G401 (cell line): Measurements from ENCODE around the gene PRIMA1. TPM values are rescaled to one million over a fixed set of nuclear protein-coding genes. Genes with fewer than 3 reads are reported as not detected.

Source experiments
- DNase-seq: peaks from one replicate; pipeline ENCODE4 v3.0.0-alpha.2; 2015; ENCODE audit warnings: low spot score
- in situ Hi-C: cut with HindIII; loops from 2 replicates; pipeline ENCODE4 v1.10.0; 2016; ENCODE audit warnings: low sequenced_read_pairs, mixed read lengths
- total RNA-seq: library from RNA; depleted of rRNA; stranded (reverse); fragments of >200 nt; shearing (Covaris generic); gene quantifications from 2 replicates; pipeline ENCODE4 v1.2.3, GENCODE V29; 2014

PRIMA1 gene
- total RNA-seq, 1 experiment from 2014 or later, result not detected

DNA sequence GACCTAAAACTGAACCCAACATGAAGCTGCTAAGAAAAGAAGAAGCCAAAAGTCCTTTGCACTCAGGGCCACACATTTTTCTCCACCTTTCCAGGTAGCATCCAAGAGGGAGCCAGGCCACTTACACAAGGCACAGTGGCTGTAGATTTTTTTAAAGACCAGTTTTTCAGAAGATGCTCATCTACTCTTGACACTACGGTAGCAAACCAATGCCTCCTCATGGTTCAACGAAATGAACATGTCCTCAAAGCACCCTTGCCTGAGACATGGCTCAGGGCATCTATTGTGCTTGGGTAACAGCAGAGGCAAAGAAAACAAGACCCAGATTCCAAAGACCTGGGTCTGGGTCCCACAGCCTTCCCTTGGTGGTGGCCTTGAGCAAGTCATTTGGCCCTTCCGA is 22.3 kb downstream of the PRIMA1 start:
- no peak for DNase-seq
- in situ Hi-C loops, result no loop called here

DNA sequence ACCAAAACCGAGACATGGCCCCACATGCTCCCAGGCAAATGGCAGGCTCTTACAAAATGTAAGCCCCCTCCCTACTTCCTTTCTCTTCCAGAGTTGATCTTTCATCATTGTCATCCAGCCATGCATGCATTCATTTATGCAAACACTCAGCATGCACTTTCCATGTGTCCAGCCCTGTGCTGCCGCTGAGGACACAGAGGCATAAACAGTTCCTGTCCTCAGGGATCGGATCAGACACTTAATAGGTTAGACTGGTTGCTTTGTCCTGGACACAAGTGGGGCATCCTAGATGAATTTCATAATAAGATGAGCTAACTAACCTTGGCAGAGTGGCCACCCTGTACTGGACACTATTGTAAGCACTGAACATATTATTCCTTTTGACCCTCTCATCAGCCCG is 23.1 kb downstream of the PRIMA1 start:
- DNase-seq, result no peak
- in situ Hi-C loops, result no loop called here

DNA sequence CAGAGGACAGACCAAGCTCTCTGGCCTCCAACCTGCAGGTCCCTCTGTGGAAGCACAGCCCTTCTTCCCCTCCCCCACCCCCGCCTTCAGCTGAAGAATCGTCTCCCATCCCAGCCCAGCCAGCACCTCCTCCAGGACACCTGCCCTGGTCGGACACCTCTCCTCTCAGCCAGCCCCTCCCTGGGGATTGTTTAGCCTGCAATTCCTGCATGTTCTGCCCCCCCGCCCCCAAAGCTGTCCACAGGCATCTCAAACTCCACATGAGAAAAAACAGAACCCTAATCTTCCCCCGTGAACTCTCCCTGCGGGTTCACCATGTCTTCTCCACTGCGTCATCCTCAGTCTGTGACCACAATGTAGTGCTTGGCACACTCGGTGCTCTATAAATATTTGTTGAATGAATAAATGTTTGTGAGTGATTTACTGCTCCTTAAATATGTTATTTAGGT is 24.1 kb downstream of the PRIMA1 start:
- DNase-seq, result no peak
- in situ Hi-C loops, result no loop called here

DNA sequence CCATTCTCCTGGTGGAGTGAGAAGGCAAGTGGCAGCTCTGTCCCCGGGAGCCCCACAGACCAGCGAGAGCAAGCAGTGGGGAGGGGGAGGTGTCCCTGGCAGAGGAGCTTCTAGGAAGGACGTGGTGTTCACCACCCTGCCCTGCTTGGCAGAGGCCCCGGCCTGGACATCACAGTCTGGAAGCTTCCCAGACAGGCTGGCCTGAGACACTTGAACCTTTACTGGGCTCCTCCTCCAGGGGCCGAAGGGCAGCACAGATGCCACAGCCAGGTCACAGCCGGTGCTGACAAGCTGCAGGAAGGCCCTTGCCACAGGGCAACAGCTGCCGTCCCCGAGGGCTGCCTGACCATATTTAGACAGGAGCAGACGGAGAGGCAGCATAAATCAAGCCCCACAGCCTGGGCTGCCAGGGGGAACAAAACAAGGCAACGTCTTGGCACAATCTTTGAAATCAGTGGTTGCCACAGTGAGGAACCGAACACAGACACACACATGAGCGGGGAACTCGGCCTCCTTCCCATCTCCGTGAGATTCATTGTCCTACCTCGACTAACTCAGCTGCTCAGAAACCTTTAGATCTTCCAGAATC is 28.5 kb downstream of the PRIMA1 start:
- in situ Hi-C loops, result no loop called here
- DNase-seq, result peak; percentile 79

DNA sequence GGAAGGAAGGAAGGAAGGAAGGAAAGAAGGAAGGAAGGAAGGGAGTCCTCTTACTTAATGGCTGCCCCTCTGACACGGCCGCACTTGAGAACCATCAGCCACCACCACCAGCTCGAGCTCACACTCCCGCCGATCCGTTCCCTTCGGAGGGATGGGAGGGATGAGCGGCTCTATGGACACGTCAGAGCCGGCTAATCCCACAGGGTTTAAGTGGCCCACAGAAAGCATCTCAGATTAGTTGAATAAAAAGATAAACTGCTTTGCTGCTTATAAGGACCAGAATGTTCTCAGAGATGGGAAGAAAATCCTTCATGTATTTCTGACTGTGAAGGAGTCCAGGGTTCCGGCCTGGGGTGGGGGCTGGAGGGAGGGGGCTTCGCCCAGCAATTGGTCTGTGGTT is 31.1 kb downstream of the PRIMA1 start:
- no peak for DNase-seq
- in situ Hi-C loops, result no loop called here

DNA sequence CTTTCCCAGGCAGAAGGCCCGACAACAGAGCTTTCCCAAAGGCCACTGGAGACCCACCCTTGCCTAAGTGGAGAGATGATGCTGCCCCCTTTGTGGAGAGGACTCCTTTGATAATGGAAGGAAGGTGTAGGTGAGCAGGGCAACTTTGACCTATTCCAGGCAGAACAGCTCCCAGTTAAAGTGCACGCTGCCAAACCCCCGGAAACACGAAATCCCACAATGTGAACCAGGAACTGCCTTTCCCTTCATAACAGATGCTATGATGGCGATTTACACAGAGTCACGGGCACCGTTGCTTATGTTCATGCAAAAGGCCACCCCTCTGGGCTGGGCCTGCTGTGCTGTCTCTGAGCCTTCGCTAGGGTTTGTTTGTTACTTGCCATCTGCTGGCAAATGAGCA is 34.6 kb downstream of the PRIMA1 start:
- no peak for DNase-seq
- in situ Hi-C loops, result no loop called here

DNA sequence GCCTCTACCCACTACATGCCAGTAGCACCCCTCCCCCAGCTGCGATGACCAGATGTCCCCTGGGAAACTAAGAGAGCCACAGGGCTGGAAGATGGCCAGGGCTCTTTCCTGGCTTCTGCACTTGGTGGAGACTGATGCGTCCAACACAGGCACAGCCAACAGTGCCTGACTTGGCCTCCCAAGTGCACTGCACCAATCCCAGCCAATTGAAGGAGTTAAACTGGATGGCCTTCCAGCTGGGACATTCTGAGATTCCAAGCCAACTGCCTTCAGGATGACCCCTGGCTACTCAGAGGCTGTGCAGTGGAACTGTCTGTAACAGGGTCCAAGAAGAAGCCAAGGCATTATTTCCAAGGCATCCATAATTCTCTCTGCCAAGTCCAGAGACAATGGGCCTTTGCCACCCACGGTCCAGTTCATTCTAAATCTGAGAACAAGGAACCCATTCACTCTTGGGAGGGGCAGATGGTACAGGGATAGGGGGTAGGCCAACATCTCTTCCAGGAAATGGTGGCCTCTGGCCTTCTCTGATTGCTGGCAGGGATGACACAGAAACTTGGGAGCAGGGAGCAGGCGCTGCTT is 35.2 kb downstream of the PRIMA1 start:
- in situ Hi-C loops, result no loop called here
- peak; percentile 56 for DNase-seq

DNA sequence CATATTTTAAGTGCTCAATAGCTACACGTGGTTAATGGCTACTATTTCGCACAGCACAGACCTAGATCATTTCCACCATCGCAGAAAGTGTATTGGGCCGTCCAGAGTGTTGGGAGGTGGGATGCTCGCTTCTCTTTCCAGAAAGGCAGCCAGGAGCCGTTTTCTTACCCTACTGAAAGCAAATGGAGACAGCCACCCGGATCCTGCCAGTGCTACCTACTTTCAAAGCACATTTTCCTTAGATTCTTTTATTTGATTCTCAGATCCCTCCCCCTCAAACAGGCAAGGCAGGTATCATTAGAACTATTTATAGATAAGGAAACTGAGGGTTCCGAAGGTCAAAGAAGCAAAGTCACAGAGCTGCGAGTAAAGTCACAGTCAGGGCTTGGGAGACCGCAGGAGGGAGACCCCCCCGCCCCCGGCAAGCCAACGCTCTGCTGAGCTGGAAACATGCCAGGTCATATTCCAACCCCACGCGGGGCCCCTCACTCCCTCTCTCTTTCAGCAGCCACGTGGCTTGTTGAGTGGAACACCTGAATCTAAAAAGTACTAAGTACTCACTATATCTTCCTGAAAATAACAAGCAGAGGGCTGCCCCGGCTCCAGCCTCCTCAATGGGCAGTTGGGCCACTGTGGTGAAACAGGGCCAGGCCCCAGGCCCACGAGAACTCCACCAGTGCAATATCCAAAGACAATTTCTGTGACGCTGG is 36.2 kb downstream of the PRIMA1 start:
- in situ Hi-C loops, result no loop called here
- DNase-seq, result no peak

DNA sequence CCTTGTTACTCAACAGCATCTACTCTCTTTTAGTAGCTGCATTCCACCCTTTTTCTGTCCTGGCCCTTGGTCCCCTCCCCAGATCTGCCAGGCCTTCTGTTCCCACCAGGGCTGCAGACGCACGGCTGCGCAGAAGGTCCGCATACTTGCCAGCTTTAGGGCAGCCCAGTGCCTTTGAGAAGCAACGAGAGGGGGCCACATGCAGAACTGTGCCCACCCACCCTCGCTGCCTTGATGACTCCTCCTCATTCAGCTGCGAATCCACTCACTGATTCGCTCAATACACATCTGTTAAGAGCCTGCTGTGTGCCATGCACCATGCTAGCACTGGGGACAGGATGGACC is 39.2 kb downstream of the PRIMA1 start:
- in situ Hi-C loops, result no loop called here
- no peak for DNase-seq

DNA sequence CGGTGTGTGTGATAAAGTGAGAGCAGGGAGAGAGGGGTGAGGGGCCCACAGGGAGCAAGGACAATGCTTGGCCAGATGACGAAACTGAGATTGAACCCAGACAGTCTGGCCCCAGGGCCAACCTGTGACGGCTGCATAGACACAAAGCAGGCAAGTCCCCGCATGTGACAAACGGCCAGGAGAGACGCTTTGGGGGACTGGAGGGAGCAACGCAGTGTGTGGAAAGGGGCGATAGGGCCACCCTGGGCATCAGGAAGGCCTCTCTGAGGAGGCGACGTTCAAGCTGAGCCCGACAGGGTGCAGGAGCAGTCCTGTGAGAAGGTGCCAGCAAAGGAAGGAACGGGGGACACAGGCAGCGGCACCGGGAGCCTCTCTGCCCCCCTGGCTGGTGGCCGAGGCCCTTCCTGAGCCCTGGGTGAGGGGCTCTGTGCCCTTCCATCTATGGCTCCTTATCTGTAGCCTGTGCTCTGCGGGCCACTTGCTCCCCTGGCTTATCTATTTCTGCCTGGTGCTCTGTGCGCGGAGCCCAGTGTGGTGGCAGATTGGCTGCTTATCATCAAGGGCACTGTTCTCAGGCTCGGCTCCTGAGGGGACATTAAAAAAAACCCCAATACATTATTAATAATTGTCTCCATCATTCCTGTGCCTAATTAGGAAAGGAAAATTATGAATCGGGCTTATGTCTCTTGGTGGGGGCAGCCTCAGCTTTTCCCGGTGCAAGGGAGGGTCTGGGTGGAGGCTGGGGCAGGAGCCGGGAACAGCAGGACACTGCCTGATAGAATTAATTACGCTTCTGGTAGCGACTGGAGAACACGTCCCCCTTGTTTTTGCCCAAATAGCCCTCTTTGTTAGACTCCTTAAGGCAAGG is 39.8 kb downstream of the PRIMA1 start:
- DNase-seq, result no peak
- in situ Hi-C loops, result no loop called here

DNA sequence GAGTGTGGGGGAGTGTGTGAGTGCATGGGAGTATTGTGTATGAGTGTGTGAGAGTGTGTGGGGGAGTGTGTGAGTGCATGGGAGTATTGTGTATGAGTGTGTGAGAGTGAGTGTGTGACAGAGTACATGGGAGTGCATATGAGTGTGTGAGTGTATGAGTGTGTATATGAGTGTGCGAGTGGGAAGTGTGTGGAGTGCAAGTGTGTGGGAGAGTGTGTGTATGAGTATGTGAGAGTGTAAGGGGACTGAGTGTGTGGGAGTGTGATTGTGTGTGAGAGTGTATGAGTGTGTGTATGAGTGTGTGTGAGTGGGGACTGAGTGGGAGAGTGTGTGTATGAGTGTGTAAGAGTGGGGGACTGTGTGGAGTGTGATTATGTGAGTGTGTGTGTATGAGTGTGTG is 40.7 kb downstream of the PRIMA1 start:
- DNase-seq, result no peak
- in situ Hi-C loops, result no loop called here

DNA sequence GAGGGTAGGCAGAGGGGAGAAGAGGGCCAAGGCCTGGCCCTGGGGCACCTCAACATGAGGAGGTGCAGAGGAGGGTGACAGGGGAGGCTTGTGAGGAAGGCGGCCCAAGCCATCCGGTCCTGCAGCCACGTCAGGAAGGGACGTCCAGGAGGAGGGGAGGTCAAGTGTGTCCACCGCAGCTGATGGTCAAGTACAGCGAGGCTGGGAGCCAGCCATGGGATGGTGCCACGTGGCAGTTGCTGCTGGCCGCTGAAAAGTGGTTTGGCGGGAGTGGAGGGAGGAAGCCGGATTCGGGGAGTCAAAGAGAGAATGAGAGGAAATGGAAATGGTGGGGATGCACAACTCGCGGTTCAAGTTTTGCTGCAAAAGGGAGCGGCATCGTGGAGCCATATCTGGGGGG is 41.2 kb downstream of the PRIMA1 start:
- DNase-seq, result peak; percentile 9
- in situ Hi-C loops, result no loop called here

DNA sequence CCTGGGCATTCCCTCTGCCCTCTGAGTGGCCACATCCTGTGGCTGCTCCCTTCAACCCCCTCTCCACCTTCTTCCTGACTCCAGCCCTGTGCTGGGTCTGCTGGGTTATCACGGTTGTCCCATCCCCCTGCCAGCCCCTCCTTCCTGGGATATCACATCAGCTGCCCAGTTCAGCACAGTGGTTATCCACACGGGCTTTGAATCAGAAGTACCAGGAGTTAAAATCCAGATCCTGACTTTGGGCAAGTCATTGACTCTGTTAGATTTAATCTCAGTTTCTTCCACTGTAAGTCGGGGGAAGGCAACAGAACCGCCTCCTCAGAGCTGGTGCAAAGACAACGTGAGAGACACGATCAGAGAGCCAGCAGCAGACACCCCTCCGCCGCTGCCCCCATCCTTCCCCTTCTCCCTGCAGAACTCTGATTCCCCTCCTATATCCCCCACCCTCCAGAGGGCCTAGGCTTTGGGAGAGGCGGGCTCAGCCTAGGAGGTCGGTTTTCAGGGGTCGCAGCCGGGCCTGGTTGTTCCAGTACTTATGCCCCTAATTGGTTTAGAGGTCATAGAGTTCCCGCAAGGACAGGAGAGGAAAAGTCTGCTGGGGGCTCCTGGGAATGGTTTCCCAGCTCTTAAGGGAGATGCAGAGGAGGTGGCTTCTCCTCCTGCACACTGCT is 42.5 kb downstream of the PRIMA1 start:
- in situ Hi-C loops, result no loop called here
- DNase-seq, result no peak

DNA sequence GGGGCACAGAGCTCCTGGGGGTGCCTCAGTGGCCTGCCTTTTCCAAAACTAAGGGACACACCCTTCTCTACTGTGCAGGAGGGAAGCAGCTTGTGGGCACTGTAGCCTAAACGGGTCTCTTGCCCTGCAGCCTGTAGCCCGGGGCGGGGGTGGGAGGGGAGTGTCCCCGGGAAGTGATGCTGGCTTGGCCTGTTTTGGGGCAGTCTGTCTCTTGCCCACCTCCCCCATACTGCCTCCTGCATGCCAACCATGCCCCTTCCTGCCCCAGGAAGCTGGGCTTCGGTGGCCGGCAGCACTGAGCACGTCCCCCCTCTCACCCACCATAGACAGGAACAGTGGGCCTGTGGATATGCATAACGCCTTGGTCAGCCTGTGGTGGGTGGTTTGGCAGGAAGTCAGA is 43.4 kb downstream of the PRIMA1 start:
- in situ Hi-C loops, result no loop called here
- DNase-seq, result no peak

DNA sequence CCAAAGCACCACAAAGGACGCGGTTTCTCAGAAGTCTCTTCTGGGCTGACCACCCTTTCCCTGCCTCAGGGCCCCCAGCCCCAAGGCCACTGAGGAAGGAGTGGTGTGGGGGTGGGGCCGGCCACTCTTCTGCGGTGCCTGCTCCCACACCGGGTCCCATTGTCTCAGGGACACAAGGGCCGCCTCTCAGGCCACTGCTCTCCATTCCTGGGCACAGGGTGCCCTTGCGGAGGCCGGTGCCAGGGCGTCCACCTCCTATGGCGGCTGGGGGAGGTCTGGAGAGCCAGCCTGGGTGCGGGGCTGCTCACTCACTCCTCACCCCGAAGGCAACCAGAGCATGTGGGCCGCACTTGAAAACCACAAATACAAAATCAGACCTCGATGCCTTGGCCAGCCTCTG is 44.1 kb downstream of the PRIMA1 start:
- in situ Hi-C loops, result no loop called here
- DNase-seq, result no peak

DNA sequence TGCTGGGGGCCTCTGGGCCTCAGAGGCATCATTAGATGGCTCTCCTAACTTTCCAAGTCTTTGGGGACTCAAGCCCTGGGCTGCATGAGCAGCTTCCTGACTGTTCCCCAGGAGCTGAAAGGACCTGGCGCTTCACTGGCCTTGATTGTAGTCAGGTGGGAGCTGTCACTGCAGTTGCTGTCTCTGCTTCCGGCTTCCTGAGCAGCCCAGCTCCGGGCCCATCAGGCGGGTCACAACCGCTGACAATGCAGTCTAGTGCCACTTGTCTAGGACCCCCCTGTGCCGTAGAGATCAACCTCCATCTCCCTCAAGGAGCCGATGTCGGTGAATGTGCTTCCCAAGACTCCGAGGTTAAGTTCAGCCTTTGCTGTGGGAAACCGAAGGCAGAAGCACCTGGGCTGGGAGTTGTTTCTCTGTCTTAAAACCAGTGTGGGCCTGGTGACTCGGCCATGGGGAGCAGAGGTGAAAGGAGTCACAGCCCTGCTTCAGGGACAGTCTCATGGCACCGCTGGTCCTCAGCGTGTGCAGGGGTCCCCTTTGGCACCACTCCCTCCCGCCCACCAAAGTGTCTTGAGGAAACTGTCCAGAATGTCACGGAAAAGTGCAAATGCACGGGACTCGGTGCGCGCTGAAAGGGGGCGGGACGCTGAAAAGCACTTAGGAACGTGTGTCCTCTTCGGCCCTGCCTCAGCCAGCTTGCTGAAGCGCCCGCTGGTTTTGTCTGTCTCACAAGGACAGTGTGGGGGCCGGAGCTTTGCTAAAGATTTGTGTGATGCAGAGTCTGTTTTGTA is 44.8 kb downstream of the PRIMA1 start:
- DNase-seq, result no peak
- in situ Hi-C loops, result no loop called here

DNA sequence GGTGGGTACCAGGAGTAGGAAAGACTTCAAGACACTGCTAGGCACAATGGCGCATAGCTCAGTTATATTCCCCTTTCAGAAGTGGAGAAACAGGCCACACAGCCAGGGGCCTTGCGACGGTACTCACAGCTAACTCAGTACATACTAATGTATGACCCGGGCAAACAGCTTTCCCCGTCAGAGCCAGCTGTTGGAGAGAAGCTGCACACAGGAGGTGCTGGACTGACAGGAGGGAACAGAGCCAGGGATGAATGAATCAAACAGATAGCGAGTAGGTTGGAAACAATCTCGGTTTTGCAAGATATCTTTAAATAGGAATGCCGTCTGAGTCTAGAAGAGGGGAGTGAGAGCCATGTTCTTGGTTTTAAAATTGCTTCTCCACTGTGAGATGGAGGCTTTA is 45.5 kb downstream of the PRIMA1 start:
- in situ Hi-C loops, result no loop called here
- DNase-seq, result no peak

DNA sequence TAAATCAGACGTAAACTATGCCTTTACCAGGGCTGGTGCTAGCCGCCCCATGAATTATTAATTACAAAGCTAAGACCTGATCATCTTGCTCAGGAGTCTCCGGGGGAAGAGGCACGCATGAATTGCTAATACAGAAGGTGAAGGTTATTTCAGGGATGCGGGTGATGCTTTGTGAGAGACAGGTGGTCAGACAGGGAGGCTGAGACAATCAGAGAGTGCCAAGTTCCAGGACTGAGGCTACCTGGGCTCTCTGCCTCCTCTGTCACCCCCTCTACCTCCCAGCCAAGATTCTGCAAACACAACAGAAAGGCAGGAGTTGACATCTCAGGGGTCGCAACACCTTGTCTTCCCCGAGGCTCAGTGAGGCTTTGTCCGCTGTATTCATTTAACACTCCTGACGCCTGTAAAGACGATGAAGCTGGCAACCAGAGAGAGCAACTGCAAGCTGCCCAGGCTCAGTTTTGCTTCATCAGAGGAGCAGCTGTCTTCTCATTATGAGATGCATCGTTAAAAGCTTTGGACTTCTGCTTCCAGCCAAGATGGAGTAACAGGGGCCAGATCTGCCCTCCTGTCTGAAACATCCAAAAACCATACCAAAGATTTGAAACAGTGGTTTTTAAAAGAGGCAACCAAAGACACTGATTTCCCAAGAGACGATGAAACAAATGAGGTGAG is 46.6 kb downstream of the PRIMA1 start:
- peak; percentile 80 for DNase-seq
- in situ Hi-C loops, result no loop called here
